ENCODE measurements around the gene ELL.

The ELL gene

DNA sequence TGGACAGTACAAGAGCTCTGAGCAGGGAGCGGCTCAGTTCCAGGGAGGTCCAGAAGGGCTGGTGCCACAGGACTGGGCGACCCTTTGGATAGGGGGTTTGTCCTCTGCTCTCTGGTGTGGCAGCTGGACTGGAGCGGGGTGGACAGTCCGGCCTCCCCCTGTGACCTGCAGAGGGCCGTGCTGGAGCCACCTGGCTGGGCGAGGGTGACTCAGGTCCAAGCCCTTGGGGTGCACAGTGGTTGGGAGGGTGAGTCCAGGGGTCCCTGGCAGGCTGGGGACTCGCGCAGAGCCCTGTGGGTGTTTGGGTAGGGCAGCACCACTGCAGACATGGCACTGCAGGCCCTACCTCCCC lies 95.5 kb downstream of the ELL start:
- no peak overlapping the region for H3K27ac ChIP-seq
- TF ChIP-seq, protein P1, sequence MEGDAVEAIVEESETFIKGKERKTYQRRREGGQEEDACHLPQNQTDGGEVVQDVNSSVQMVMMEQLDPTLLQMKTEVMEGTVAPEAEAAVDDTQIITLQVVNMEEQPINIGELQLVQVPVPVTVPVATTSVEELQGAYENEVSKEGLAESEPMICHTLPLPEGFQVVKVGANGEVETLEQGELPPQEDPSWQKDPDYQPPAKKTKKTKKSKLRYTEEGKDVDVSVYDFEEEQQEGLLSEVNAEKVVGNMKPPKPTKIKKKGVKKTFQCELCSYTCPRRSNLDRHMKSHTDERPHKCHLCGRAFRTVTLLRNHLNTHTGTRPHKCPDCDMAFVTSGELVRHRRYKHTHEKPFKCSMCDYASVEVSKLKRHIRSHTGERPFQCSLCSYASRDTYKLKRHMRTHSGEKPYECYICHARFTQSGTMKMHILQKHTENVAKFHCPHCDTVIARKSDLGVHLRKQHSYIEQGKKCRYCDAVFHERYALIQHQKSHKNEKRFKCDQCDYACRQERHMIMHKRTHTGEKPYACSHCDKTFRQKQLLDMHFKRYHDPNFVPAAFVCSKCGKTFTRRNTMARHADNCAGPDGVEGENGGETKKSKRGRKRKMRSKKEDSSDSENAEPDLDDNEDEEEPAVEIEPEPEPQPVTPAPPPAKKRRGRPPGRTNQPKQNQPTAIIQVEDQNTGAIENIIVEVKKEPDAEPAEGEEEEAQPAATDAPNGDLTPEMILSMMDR (conservative IDR thresholded peaks at IDR 0.05), result no peak

DNA sequence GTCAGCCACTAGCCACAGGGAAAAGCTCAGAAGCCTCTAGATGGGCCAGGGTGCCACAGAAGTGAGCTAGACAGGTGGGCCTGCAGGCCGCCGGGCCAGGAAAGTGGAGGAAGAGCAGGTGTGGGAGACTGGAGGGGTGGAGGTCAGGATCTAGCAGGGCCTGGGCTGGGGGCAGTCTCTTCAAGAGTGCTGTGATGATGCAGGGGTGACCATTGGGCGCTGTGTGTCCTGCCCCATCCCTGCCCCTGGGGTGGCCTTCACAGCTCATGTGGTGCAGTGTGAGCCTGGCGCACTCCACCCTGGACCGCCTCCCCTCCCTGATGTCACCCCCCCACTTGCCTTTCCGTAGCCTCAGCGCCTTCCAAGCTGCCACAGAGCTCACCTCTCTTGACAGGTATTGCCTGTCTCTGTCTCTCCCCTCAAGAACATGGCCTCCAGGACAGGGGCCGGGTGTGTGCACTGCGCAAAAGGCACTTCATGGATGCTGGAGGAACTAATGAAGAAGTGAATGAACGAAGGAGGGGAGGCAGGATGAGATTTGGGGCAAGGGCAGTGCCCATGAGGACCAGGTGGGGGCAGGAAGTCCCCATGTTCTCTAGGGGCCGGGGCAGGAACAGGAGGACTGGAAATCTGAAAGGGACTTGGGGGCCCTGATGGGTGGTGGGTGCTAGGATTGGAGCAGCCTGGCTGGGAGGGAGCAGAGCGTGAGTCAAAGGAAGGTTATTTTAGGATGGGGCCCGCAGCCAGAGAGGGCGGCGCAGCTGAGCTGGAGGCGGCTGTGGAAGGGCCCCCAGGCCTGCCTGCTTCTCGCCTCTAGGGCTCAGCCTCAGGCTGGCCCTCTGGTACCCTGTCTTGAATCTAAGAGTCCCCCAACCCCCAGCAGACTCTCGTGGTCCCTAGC lies 96.1 kb downstream of the ELL start:
- TF ChIP-seq, protein P1 (conservative IDR thresholded peaks at IDR 0.05), result no peak
- H3K27ac ChIP-seq, result no peak overlapping the region

DNA sequence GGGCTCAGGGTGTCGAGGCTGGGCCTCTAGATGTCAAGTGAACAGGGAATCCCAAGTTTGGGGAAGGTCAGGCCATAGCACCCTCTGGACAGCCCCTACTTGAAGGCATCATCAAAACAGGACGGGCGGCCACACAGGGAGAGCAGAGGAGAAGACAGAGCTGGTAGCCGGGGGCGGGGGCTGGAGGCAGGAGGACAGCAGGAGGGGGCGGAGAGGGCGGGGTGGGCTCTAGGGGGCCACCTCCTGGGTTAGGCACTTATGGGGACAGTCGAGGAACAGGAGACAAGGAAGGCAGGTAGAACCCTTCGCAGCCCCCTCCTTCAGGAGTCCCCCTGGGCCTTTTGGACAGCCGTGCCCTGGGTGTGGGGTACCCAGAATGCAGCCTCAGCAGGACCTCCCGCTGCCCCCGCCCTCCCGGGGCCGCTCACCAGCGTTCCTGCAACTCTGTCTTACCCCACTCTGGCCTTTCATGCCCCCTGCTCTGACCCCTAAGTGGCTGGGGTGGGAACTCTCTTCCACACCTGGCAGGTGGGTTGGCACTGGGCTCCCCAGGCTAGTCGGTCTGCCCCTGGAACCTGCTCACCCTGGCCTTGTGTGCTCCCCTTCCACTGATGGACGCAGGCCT lies 96.9 kb downstream of the ELL start:
- no peak overlapping the region for H3K27ac ChIP-seq
- TF ChIP-seq, protein P1 (conservative IDR thresholded peaks at IDR 0.05), result no peak

DNA sequence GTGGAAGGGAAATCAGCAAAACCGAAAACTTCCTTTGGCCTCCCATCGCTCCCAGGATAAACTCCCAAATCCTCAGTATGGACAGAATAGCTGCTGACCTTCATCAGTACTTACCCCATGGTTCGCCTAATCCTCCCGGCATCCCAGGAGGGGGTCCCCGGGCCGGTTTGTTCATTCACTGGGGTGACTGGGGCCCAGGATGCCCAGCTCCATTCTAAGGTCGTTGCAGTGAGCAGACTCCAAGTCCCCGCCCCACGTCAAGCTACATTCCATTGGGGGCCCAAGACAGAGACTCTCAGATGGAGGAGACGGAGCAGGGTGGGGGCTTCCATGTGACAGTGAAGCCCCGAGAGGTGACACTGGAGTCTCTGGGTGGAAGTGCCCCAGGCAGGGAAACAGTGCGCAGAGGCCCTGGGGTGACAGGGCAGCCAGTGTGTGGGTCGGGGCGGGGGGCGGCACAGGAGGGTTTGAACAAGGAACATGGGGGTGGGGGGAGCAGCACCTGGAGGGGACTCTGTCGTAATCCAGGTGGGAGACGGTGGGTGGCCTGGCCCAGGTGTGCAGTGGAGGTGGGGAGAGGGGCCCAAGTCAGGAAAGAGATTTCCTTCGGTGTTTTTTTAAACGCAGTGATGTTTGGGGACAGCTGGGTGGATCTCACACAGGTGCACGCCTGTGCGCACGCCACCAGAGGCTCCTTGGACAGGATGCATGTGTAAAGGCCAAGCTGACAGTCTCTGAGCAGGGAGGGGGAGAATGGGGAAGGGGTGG lies 97.6 kb downstream of the ELL start:
- no peak overlapping the region for H3K27ac ChIP-seq
- TF ChIP-seq, protein P1 (conservative IDR thresholded peaks at IDR 0.05), result no peak

DNA sequence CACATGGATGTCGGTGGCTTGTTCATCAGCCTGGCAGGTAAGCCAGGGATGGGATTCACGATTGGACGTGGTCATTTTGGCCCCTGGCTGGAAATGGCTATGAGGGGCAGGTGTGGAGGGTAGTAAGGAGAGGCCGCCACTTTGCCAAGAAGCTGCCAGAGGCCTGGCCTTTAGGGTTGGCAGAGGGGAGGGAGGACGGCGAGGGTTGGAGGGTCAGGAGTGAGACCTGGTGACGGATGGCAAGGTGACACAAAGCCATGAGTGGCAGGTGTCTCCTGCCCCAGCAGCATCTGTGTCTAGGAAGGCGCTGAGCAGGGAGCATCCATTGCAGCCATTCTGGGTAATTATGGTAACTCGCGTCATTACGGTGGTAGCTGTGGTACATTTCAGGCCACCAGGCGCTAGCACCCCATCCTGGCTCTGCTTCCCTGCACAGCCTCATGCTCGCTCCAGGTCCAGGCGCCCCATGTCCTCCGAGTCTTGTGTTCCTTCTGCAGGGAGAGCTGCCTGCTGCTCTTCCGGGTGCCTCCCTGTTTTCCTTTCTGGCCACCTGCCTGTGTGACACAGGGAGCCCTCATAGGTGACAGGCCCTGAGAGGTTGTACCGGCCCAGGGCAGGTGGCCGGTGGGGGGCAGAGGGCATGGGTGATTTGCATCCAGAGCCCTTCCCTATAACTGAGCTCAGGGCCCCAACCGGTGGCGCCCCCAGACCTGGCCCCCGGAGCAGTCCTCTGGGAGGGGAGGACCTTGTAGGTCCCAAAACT lies 98.4 kb downstream of the ELL start:
- H3K27ac ChIP-seq, result no peak overlapping the region
- TF ChIP-seq, protein P1 (conservative IDR thresholded peaks at IDR 0.05), result no peak

DNA sequence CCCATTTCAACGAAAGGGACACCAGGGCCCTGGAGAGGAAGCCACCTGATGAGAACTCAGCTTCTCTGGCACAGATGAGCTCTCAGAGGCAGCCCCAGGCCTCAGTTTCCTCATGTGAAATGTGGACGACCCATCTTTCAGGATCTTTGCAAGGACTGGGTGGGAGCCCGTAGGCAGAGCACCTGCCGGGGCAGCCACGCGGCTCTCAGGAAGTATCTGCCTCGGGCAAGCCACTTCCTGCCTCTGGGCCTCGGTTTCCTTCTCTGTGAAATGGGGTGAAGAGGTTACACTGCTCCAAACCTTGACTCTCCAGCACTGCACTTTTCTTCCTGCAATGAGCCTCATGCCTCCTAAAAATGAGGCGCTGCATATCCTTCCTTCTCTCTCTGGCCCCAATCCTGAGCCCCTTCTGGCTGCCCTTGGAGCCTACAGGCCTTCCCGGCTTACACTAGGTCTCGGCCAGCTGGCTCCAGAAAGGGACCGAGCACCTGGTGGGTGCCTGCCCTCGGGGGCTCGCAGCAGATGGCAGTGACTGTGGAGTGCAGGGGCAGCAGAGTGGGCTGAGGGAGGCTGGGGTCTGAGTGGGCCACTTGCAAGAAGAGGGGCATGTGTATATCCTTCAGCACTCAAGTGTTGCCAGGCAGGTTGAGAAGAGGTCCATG lies 99.2 kb downstream of the ELL start:
- TF ChIP-seq, protein P1 (conservative IDR thresholded peaks at IDR 0.05), result no peak
- no peak overlapping the region for H3K27ac ChIP-seq
